Measurements from ENCODE around the gene SEL1L2. TPM values are rescaled to one million over a fixed set of nuclear protein-coding genes. Genes with fewer than 3 reads are reported as not detected.

SEL1L2 gene
- total and polyA plus RNA-seq, 9 of the 15 experiments (the other 6 are each of a cell fraction or from before 2014, with no cell fraction given), result not detected

GRCh38 chr20:13813910-13814309 is 176.5 kb downstream of the SEL1L2 start:
- 33% methylated on average over 2 of the region's 3 CpGs for WGBS (ENCODE audit: insufficient coverage, low coverage, missing lambda C conversion rate)
- Histone ChIP-seq H3K36me3 (ENCODE audit: control insufficient read depth, insufficient read depth, low read length) (peaks cover 93% of the 10 kb centered on the region; the same call in 2 of the 3 replicates), H3K79me2 (ENCODE audit: control insufficient read depth, insufficient read depth, low read length) (no peaks in the 10 kb centered on the region), H3K27ac (ENCODE audit: extremely low read depth, low read depth, low read length) (no peak overlapping the region), H4K20me1 (replicated peaks; ENCODE audit: control insufficient read depth, insufficient read depth, low read length) (no peaks in the 10 kb centered on the region), H3K4me2 (ENCODE audit: insufficient read depth, low read length) (no peak overlapping the region), H3K9me3 (replicated peaks; ENCODE audit: control insufficient read depth, insufficient read depth, low read depth, low read length) (no peaks in the 10 kb centered on the region), H2AFZ (ENCODE audit: low read depth, low read length) (no peak overlapping the region), H3K27me3 (ENCODE audit: control insufficient read depth in 2 of 2, insufficient read depth in 2 of 2, low read length in 2 of 2) (no peaks in the 10 kb centered on the region), H3K9ac (ENCODE audit: insufficient read depth in 1 of 2, low read depth in 2 of 2, low read length in 2 of 2) (no peak overlapping the region), H3K9me1 (ENCODE audit: control insufficient read depth, insufficient read depth, low read length) (no peaks in the 10 kb centered on the region), H3K4me1 (replicated peaks in 1 of 2; ENCODE audit: control insufficient read depth in 2 of 2, insufficient read depth in 2 of 2, low read length in 2 of 2) (no peaks in the 10 kb centered on the region), H3K4me3 (no peak overlapping the region)
- ATAC-seq (no peak), DNase-seq (ENCODE audit: extremely low read depth in 1 of 4, low spot score in 3 of 4) (no peak), FAIRE-seq (no peak)
- no TSS peak for BruUV-seq (replicated peaks)
- TF ChIP-seq STAT5A (IDR thresholded peaks at IDR 0.05; ENCODE audit: borderline replicate concordance, low read length) (no peak), ZNF507 (tag; conservative IDR thresholded peaks at IDR 0.05) (no peak), PREB (CRISPR knock-in tag; IDR thresholded peaks at IDR 0.05) (no peak), ZNF707 (CRISPR knock-in tag; conservative IDR thresholded peaks at IDR 0.05) (no peak), ZFP36 (IDR thresholded peaks at IDR 0.05; ENCODE audit: low read depth, low read length, partially characterized antibody) (no peak), ZNF778 (CRISPR knock-in tag; IDR thresholded peaks at IDR 0.05) (no peak), SRSF7 (optimal IDR thresholded peaks at IDR 0.05; ENCODE audit: low read depth, low read length) (no peak), ZBTB43 (CRISPR knock-in tag; IDR thresholded peaks at IDR 0.05) (no peak), SMAD3 (CRISPR knock-in tag; conservative IDR thresholded peaks at IDR 0.05) (no peak), CHD2 (IDR thresholded peaks at IDR 0.05; ENCODE audit: low read depth, low read length) (no peak), ZNF785 (CRISPR knock-in tag; IDR thresholded peaks at IDR 0.05) (no peak), CHCHD3 (CRISPR knock-in tag; IDR thresholded peaks at IDR 0.05) (no peak)
- POLR2A ChIA-PET, result no interaction called here
- intact Hi-C loops (cut with micrococcal nuclease) (no loop called here), in situ Hi-C loops (cut with MboI) (no loop called here)
- CTCF ChIA-PET (ENCODE audit: low intra/inter-chr PET ratio), result no interaction called here

All from K562 (cell line).